Stomach (tissue), 9 donors: ENCODE results near the gene KLHL21. TPM values are rescaled to one million over a fixed set of nuclear protein-coding genes. Genes with fewer than 3 reads are reported as not detected.

Source experiments
- DNase-seq, 2 donors: peaks; one replicate each; pipeline versions ENCODE4 v3.0.0 to v3.0.0-alpha.2; 2013 to 2019
- H3K27ac ChIP-seq, 5 donors: fragments of 200-600 bp in 4 of 5; sonication (generic) in 4 of 5; one replicate each; pipeline ENCODE4 v1.5.1; 2013 to 2019; ENCODE audit warnings: mild to moderate bottlenecking in 1 of 5, moderate library complexity in 1 of 5
- H3K27me3 ChIP-seq, 3 donors: fragments of 200-600 bp; sonication (generic); one replicate each; pipeline ENCODE4 v1.5.1; 2017 to 2019; ENCODE audit warnings: mixed run types in 1 of 3
- H3K36me3 ChIP-seq, 4 donors: fragments of 200-600 bp; sonication (generic); 1 replicate in 3 of 4; 2 replicates in 1 of 4; pipeline ENCODE4 v1.5.1; 2016 to 2019
- H3K4me1 ChIP-seq, 4 donors: fragments of 200-600 bp; sonication (generic); one replicate each; pipeline ENCODE4 v1.5.1; 2016 to 2019
- H3K4me3 ChIP-seq, 4 donors: fragments of 200-600 bp; sonication (generic) in 3 of 4; one replicate each; pipeline ENCODE4 v1.5.1; 2016 to 2019; ENCODE audit warnings: mild to moderate bottlenecking in 1 of 4
- H3K9me3 ChIP-seq, 4 donors: fragments of 200-600 bp; sonication (generic); one replicate each; pipeline ENCODE4 v1.5.1; 2016 to 2019
- CTCF ChIP-seq, 7 experiments: fragments of 450-650 bp in 4 of 7; fragments of 200-600 bp in 3 of 7; sonication (generic) in 3 of 7; IDR thresholded peaks; one replicate each; pipeline ENCODE4 v1.5.1; 2016 to 2019; ENCODE audit warnings: antibody characterized with exemption in 7 of 7, control low read depth in 2 of 7, mild to moderate bottlenecking in 1 of 7
- EP300 ChIP-seq: sonication (generic); formaldehyde crosslinking; IDR thresholded peaks from one replicate; pipeline ENCODE4 v1.6.1; 2017; ENCODE audit warnings: antibody characterized with exemption
- POLR2A ChIP-seq, 4 donors: fragments of 450-650 bp; IDR thresholded peaks; one replicate each; pipeline ENCODE4 v1.6.1; 2016; ENCODE audit warnings: antibody characterized with exemption in 4 of 4, control low read depth in 2 of 4, mild to moderate bottlenecking in 1 of 4, moderate library complexity in 1 of 4
- POLR2AphosphoS5 ChIP-seq, 3 donors: sonication (generic); formaldehyde crosslinking; IDR thresholded peaks; one replicate each; pipeline ENCODE4 v1.6.1; 2016; ENCODE audit warnings: antibody characterized with exemption in 3 of 3
- WGBS, 5 donors: extraction: QIAGEN DNeasy Blood & Tissue Kit in 3 of 5; methylation state at CpG; one replicate each; pipeline versions ENCODE4 v1.1.5 to v1.1.7; 2013 to 2018; 5-methylcytosine and 5-hydroxymethylcytosine counted together
- intact Hi-C: fragments of 100-400 bp; cut with DNase I; formaldehyde crosslinking; loops from one replicate; pipeline ENCODE4 v1.15.1; 2023; ENCODE audit warnings: low total_unique reads
- polyA plus RNA-seq, 3 donors: library from polyadenylated mRNA; stranded (reverse); fragments of 200-250 nt; gene quantifications; one replicate each; pipeline ENCODE4 v1.2.3, GENCODE V29; 2013
- total RNA-seq, 5 donors: library from RNA; depleted of rRNA; stranded (reverse); fragments of >200 nt; gene quantifications; one replicate each; pipeline versions ENCODE4 v1.1.0 to v1.2.3, GENCODE V29; 2014 to 2016
- donor health status: healthy with polysubstance abuse.
- donor health status: Bipolar disorder and iron deficiency.
- donor health status: healthy.

The KLHL21 gene
- total and polyA plus RNA-seq, 8 donors: 9.2 to 59.8 (median 19.4) TPM

- WGBS, 5 donors: 82 to 91% (median 88%) methylated on average over 6 of the region's 6 CpGs
- Histone ChIP-seq H3K27ac (peak overlapping the region in 2 of 5 donors; percentile 18 to 27), H3K36me3 (peaks cover 72 to 100% (median 99%) of the 10 kb centered on the region in 4 donors), H3K27me3 (no peaks in the 10 kb centered on the region), H3K4me3 (no peak overlapping the region), H3K4me1 (peaks cover 43 to 90% (median 66%) of the 10 kb centered on the region in 4 donors), H3K9me3 (no peaks in the 10 kb centered on the region)
- intact Hi-C loops: no loop called here
- DNase-seq: no peak
- TF ChIP-seq POLR2AphosphoS5 (IDR thresholded peaks at IDR 0.05) (no peak), EP300 (no peak), POLR2A (IDR thresholded peaks at IDR 0.05) (no peak), CTCF (IDR thresholded peaks at IDR 0.05) (no peak)
These were observed 11.0 kb downstream of the KLHL21 start for GRCh38 chr1:6591644-6592043.

GRCh38 chr1:6591222-6591621, 11.4 kb downstream of the KLHL21 start:
- peak overlapping the region in 2 of 5 donors; percentile 18 to 27 for H3K27ac ChIP-seq
- WGBS, 5 donors: 65 to 79% (median 77%) methylated on average over 9 to 13 of the region's 13 CpGs
- peaks cover 69 to 100% (median 97%) of the 10 kb centered on the region in 4 donors for H3K36me3 ChIP-seq
- intact Hi-C loops: no loop called here
- peaks cover 39 to 90% (median 64%) of the 10 kb centered on the region in 4 donors for H3K4me1 ChIP-seq
- DNase-seq: no peak
- H3K4me3 ChIP-seq: no peak overlapping the region
- H3K9me3 ChIP-seq: no peaks in the 10 kb centered on the region
- no peak for TF ChIP-seq POLR2A (IDR thresholded peaks at IDR 0.05)
- no peaks in the 10 kb centered on the region for H3K27me3 ChIP-seq

GRCh38 chr1:6590046-6590445, 12.6 kb downstream of the KLHL21 start:
- TF ChIP-seq CTCF (IDR thresholded peaks at IDR 0.05): no peak
- TF ChIP-seq POLR2A (IDR thresholded peaks at IDR 0.05): no peak
- no peak for TF ChIP-seq POLR2AphosphoS5 (IDR thresholded peaks at IDR 0.05)
- TF ChIP-seq EP300: no peak
- H3K4me1 ChIP-seq: peaks cover 27 to 87% (median 55%) of the 10 kb centered on the region in 4 donors
- no peaks in the 10 kb centered on the region for H3K27me3 ChIP-seq
- H3K4me3 ChIP-seq: no peak overlapping the region
- peaks cover 57 to 94% (median 86%) of the 10 kb centered on the region in 4 donors for H3K36me3 ChIP-seq
- 81 to 90% (median 85%) methylated on average over 5 to 7 of the region's 7 CpGs for WGBS, 5 donors
- intact Hi-C loops: no loop called here
- peak overlapping the region in 1 of 5 donors; percentile 24 for H3K27ac ChIP-seq
- DNase-seq: no peak
- no peaks in the 10 kb centered on the region for H3K9me3 ChIP-seq

GRCh38 chr1:6588893-6589520, 13.7 kb downstream of the KLHL21 start:
- H3K36me3 ChIP-seq: peaks cover 47 to 83% (median 78%) of the 10 kb centered on the region in 4 donors
- WGBS, 5 donors: 65 to 86% (median 82%) methylated on average over 8 to 24 of the region's 24 CpGs
- H3K9me3 ChIP-seq: no peaks in the 10 kb centered on the region
- intact Hi-C loops: no loop called here
- DNase-seq: no peak
- H3K27ac ChIP-seq: peak overlapping the region in 1 of 5 donors; percentile 24
- TF ChIP-seq POLR2AphosphoS5 (IDR thresholded peaks at IDR 0.05) (no peak), CTCF (IDR thresholded peaks at IDR 0.05) (no peak), EP300 (no peak), POLR2A (IDR thresholded peaks at IDR 0.05) (no peak)
- no peaks in the 10 kb centered on the region for H3K27me3 ChIP-seq
- no peak overlapping the region for H3K4me3 ChIP-seq
- H3K4me1 ChIP-seq: peaks cover 26 to 88% (median 56%) of the 10 kb centered on the region in 4 donors
